T follicular helper cell (primary cell): ENCODE results near the gene SURF1.

Source experiments
- DNase-seq: peaks from one replicate; pipeline ENCODE4 v3.0.0-alpha.2; 2020; ENCODE audit warnings: low read depth

The SURF1 gene

DNA sequence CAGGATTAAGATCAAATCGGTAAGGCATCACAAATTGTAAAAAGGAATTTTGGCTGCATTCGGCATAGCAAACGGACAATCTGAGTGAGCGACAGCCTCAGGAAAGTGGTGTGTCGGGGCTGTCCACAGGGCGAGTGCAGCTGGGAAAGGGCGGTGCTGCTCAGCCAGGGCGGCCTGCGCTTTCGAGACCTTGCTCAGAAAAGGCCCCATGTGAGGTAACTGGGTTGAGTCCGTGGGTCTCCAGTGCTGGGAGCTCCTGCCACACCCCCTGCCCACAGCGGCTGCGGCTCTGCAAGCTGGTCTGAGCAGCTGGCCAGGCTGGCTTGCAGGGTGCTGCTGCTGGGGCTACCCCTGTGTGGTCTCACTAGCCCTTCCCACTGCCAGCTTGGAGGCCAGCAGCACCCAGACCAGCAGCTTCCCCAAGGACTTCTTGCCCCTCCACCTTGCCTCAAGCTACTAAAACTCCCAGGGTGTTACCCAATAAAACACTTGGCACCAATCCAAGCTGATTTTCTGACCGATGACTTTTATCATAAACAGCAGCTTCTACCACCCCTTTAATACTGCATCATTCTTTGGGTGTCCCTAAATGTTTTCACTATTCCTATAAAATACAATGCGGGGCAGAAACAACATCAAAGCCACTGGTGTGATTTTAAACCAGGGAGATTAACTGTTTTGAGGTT lies 6.2 kb upstream of the SURF1 start:
- DNase-seq: no peak

DNA sequence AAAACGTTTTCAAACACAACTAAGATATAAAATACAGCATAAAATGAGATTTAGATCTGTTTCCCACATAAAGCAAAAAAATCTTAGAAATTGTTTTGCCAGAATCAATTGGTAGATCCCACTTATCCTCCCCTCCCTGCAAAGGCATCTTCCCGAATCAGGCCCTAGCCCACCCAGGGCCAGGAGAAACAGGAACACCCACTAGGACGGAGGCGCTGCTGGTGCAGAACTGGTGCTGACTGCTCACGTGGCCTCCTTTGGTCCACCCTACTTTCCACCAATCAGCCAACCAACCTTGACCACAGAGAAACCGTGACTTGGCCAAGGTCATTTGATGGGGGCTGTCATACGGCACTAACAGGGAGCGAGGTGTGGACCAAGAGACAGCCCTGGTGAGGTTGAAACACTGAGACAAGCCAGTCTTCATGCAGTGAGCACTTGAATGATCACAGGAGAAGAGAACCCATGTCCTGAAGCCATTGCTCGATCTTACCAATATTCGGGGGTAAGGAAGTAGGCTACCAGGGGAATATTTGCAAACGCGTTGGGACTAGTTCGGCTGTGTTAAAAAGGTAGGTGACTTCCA lies 5.3 kb upstream of the SURF1 start:
- no peak for DNase-seq

- DNase-seq: no peak
These were observed 4.4 kb upstream of the SURF1 start for GRCh38 chr9:133360400-133361393.

DNA sequence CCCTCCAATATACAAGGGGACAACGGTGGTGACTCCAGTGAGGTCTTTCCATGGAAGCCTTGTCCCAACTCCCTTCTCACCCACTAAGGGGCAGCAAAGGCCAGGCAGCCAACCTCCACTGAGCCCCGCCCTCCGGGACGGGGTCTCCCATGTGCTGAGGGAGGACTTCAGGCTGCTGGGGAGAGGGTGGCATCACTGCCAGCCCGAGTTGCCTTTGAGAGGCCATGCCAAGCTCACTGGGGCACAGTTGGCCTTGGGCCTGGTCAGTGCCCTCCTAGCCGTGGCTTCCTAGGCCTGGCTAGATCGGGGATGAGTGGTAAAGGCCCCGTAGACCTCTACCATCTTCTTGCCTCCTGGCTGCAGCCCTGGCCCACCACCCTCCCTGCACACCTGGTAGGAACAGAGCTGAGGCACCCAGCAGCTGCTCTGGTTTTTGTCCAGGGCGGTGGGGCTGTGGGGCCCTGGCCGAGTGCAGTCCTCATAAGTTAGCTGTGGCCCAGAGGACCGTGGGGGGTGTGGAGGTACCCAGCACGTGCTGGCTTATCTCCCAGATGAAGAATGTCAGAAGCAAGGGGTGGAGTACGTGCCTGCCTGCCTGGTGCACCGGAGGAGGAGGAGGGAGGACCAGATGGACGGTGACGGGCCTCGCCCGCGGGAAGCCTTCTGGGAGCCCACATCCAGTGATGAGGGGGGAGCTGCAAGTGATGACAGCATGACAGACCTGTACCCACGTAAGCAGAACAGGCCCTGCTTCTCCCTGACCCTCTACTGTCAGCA lies 3.3 kb upstream of the SURF1 start:
- no peak for DNase-seq

- no peak for DNase-seq
These were observed 1.4 kb upstream of the SURF1 start for GRCh38 chr9:133357656-133358055.

GRCh38 chr9:133355881-133356357 lies 368 bp downstream of the SURF1 start:
- DNase-seq: no peak

DNA sequence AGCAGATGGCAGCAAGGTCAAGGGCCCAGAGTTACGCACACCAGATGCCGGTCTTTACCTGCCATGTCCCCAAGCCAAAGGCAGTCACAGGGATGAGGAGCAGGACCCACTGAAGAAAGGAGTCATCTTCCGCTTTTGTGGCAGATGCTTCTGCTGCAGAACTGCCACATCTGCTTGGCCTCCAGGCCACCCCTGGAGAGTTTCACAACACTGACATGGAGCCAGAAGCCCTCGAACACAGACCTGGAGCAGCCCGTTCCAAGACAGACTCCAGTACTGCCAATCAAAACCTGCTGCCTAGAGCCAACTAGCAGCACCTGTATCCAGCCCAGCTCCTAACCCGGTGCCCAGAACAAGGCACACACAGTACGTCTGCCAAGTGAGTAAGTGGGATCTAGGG lies 1.5 kb downstream of the SURF1 start:
- DNase-seq: no peak

- DNase-seq: no peak
These were observed 2.7 kb downstream of the SURF1 start for GRCh38 chr9:133353548-133353947.

DNA sequence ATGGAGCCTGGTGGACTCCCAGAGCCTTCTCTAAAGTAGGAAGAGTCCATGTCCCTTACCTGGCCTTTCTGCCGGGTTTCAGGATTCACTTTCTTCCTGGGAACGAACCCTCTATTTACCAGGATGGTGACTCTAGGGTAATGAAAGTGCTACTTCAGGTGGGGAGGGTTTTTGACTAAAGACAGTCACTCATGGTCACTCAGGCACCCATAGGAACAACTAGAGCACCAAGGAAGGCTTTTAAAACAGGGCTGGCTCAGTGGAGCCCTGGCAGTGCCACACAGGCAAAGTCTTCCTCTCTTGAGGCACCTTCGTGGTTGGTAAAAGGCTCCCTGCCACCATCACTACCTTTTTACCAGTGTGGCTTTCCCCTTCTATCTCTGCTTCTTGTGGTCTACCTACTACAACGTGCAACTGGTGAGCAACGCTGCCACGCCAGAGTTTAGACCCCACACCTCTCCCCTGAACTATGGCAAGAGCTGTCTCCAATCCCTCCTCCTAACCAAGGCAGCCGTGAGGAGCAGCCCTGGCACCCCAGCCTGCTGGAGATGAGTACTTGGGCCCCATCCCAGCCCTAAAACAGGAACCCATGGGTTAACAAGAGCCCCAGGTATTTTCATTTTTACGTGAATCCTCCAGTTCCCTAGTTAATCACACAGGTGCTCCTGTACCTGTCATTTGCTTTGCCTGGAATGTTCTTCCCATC lies 3.5 kb downstream of the SURF1 start:
- DNase-seq: no peak

DNA sequence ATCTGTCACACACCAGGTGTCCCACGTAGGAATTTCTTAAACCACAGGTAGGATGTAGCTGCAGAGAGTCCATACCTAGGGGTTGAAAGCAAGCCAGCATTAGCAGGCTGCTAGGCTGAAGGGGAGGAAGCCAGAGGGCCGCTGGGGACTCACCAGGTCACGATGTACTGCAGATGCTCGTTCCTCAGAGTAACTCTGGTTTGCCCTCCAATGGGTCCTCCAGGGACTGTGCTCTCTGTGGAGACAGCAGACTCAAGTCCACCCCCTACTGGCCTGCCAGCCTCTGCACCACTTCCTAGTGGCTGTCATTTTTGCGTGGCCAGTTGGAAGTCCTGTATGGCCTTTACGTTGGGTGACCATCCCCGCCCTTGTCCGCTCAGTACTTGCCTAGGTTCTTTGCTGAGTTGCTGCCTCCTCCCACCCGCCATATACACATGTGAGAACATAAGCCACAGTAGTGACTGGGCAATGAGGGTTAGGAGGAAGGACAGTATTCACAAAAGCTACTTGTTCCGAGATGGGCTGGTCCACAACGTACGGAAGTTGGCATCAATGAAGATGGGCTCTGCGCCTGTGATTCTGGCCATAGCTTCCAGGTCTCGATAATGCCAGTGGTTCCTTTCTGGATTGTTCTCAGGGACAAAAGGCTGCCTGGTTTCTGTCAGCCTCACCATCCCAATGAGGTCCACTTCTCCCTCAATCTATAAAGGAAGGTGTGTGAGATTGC lies 4.2 kb downstream of the SURF1 start:
- no peak for DNase-seq

GRCh38 chr9:133351526-133351907 lies 4.8 kb downstream of the SURF1 start:
- DNase-seq: no peak

GRCh38 chr9:133349965-133350616 lies 6.2 kb downstream of the SURF1 start:
- no peak for DNase-seq

- DNase-seq: no peak
These were observed 7.3 kb downstream of the SURF1 start for GRCh38 chr9:133348718-133349573.

GRCh38 chr9:133347985-133348717 lies 8.1 kb downstream of the SURF1 start, which contains the start of the genes MED22 and RPL7A:
Gene MED22 (minus strand): TSS chr9:133348131. CDS start chr9:133346662, 1,469 bp downstream.
Gene RPL7A (plus strand): TSS chr9:133348218. CDS start chr9:133348244, 26 bp downstream.
- DNase-seq: peak; percentile 88

GRCh38 chr9:133347515-133347984 lies 8.7 kb downstream of the SURF1 start:
- DNase-seq: peak; percentile 14

DNA sequence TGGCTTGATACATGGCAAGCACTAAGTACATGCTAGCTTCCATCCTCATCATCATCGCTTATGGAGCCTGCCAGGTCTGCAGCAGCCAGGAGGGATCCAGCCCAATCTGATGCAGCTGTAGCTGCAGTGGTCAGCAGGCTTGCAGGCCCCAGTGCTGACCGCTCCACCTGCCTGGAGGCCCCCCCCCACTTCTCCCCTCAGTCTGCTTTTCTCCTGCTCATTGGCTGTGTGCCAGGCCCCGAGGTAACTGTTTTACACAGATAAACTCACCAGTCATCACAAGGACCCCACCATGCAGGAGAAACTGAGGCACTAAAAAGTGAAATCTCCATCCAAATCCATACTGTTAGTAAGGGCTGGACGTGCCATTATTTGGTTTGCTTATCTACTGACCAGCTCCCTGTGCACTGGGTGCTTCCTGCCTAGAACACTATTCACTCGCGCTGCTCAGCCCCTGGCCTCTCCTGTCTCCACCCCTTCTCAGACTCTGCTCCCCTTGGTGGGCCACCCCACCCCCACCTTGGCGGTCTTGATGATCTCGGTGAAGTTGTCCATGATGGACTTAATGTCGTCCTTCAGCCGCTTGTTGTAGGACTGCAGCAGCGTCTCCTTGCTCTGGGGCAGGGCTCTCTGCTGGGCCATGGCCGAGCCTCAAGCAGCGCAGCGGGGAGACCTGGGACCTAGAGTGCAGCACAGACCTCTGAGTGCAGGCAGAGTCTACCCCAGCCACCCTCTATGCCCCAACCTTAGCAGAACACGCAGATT lies 10.1 kb downstream of the SURF1 start:
- no peak for DNase-seq

GRCh38 chr9:133345596-133345995 lies 10.7 kb downstream of the SURF1 start:
- no peak for DNase-seq
